Hepatocyte (in vitro differentiated cells): ENCODE data around the gene RARG. TPM values are rescaled to one million over a fixed set of nuclear protein-coding genes. Genes with fewer than 3 reads are reported as not detected.

Source experiments
- DNase-seq: peaks from one replicate; pipeline ENCODE4 v3.0.0-alpha.2; 2016; ENCODE audit warnings: low spot score
- H2AFZ ChIP-seq: fragments of 200-600 bp; sonication (generic); 2 replicates; pipeline ENCODE4 v1.6.0; 2016; ENCODE audit warnings: antibody characterized with exemption, mild to moderate bottlenecking
- H3K27ac ChIP-seq: fragments of 200-600 bp; sonication (generic); 2 replicates; pipeline ENCODE4 v1.5.1; 2016; ENCODE audit warnings: mild to moderate bottlenecking
- H3K27me3 ChIP-seq: fragments of 200-600 bp; sonication (generic); 2 replicates; pipeline ENCODE4 v1.6.1; 2016
- H3K36me3 ChIP-seq: fragments of 200-600 bp; sonication (generic); replicated peaks from 2 replicates; pipeline ENCODE4 v1.5.1; 2016; ENCODE audit warnings: low read depth; ENCODE audit not compliant: insufficient read depth
- H3K4me1 ChIP-seq: fragments of 200-600 bp; sonication (generic); 2 replicates; pipeline ENCODE4 v1.5.1; 2016; ENCODE audit warnings: mild to moderate bottlenecking, moderate library complexity; ENCODE audit not compliant: insufficient read depth
- H3K4me2 ChIP-seq: fragments of 200-600 bp; sonication (generic); 2 replicates; pipeline ENCODE4 v1.6.0; 2016
- H3K4me3 ChIP-seq: fragments of 200-600 bp; sonication (generic); 2 replicates; pipeline ENCODE4 v1.5.1; 2016; ENCODE audit warnings: mild to moderate bottlenecking
- H3K79me2 ChIP-seq: fragments of 200-600 bp; sonication (generic); 2 replicates; pipeline ENCODE4 v1.6.0; 2017; ENCODE audit warnings: mild to moderate bottlenecking
- H3K9me2 ChIP-seq: fragments of 200-600 bp; sonication (generic); replicated peaks from 2 replicates; pipeline ENCODE4 v1.6.0; 2017; ENCODE audit warnings: mild to moderate bottlenecking; ENCODE audit not compliant: insufficient read depth
- H3K9me3 ChIP-seq: fragments of 200-600 bp; sonication (generic); 2 replicates; pipeline ENCODE4 v1.5.1; 2016; ENCODE audit warnings: low read depth, mild to moderate bottlenecking
- H4K20me1 ChIP-seq: fragments of 200-600 bp; sonication (generic); 2 replicates; pipeline ENCODE4 v1.6.0; 2016; ENCODE audit warnings: mild to moderate bottlenecking; ENCODE audit not compliant: insufficient read depth, poor library complexity, severe bottlenecking
- EZH2 ChIP-seq: fragments of 200-600 bp; sonication (generic); IDR thresholded peaks from 2 replicates; pipeline ENCODE4 v1.6.1; 2016; ENCODE audit warnings: antibody characterized with exemption, mild to moderate bottlenecking, borderline replicate concordance
- EZH2phosphoT487 ChIP-seq: fragments of 200-600 bp; sonication (generic); IDR thresholded peaks from one replicate; pipeline ENCODE4 v1.6.1; 2018; ENCODE audit warnings: antibody characterized with exemption, mild to moderate bottlenecking, low read depth, moderate library complexity; ENCODE audit not compliant: unreplicated experiment, severe bottlenecking
- WGBS: methylation state at CpG from one replicate; pipeline ENCODE4 v1.1.6; 2016; ENCODE audit warnings: low lambda C conversion rate; ENCODE audit errors: missing lambda C conversion rate; 5-methylcytosine and 5-hydroxymethylcytosine counted together
- polyA plus RNA-seq: library from polyadenylated mRNA; unstranded; fragments of >200 nt; fragmentation: Nextera tagmentation; extraction: Ambion mirVana; gene quantifications from 2 replicates; pipeline ENCODE4 v1.2.1, GENCODE V29; 2016
- total RNA-seq: library from RNA; depleted of rRNA; stranded (reverse); fragments of >200 nt; gene quantifications from 2 replicates; pipeline ENCODE4 v1.2.3, GENCODE V29; 2014
- TF ChIP-seq, protein P1 (sequence below): fragments of 200-600 bp; sonication (generic); IDR thresholded peaks from 2 replicates; pipeline ENCODE4 v1.5.1; 2016; ENCODE audit warnings: antibody characterized with exemption, mild to moderate bottlenecking; ENCODE audit not compliant: poor library complexity

RARG gene
- total and polyA plus RNA-seq, 2 experiments from 2014 or later = 20.9 to 28.1 TPM

GRCh38 chr12:53196486-53196885 is 35.5 kb downstream of the RARG start:
- Histone ChIP-seq H3K9me2 (no peaks in the 10 kb centered on the region), H3K9me3 (no peaks in the 10 kb centered on the region), H3K4me1 (peaks cover 3% of the 10 kb centered on the region), H3K27ac (no peak overlapping the region), H2AFZ (no peak overlapping the region), H3K4me3 (no peak overlapping the region), H4K20me1 (no peaks in the 10 kb centered on the region), H3K4me2 (no peak overlapping the region), H3K27me3 (peaks cover 4% of the 10 kb centered on the region), H3K36me3 (no peaks in the 10 kb centered on the region), H3K79me2 (no peaks in the 10 kb centered on the region)
- 91% methylated on average over 14 of the region's 14 CpGs for WGBS
- DNase-seq = no peak
- TF ChIP-seq EZH2phosphoT487 (no peak), EZH2 (no peak)
- TF ChIP-seq, protein P1, sequence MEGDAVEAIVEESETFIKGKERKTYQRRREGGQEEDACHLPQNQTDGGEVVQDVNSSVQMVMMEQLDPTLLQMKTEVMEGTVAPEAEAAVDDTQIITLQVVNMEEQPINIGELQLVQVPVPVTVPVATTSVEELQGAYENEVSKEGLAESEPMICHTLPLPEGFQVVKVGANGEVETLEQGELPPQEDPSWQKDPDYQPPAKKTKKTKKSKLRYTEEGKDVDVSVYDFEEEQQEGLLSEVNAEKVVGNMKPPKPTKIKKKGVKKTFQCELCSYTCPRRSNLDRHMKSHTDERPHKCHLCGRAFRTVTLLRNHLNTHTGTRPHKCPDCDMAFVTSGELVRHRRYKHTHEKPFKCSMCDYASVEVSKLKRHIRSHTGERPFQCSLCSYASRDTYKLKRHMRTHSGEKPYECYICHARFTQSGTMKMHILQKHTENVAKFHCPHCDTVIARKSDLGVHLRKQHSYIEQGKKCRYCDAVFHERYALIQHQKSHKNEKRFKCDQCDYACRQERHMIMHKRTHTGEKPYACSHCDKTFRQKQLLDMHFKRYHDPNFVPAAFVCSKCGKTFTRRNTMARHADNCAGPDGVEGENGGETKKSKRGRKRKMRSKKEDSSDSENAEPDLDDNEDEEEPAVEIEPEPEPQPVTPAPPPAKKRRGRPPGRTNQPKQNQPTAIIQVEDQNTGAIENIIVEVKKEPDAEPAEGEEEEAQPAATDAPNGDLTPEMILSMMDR = no peak

DNA sequence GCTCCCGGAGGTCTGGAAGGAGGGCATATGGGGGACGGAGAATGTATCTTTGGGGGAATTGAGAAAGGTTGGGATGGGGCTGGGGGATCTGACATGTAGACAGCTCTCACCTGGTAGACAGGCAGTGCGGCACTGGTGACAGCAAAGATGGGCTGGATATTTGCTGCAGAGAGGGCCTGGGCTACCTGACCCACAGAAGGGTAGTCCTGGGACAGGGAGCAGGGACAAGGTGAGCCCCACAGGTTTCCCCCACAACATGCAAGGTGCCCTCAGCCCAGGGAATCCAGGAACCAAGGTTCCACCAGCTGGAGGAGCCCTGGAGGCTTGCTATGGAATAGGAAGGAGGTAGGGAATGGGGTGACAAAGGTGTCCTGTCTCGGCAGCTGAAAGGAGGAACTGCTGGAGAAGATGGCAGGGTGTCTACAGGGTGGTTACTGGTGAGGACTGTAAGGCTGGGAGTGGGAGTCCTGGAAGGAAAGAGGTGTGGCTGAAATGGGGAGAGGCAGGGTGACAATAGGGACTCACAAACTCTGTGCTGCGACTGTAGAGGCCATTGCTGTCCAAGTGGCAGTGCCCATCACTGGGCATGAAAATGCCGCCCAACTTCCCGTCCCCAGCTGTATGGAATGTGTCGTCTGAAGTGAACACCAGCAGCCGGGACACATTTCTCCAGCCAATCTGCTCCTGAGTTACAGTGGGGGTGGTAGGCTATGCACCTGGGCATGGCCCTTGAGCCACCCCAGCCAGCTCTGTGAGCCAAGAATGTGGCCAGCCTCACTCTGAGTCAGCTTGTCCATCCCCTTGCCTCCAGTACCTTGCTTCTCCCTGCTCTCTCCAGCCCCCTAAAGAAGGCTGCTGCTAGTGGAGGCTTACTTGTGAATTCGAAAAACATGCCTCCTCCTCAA is 36.2 kb downstream of the RARG start:
- H3K4me2 ChIP-seq = no peak overlapping the region
- TF ChIP-seq EZH2phosphoT487 (no peak), EZH2 (no peak)
- TF ChIP-seq, protein P1 = no peak
- H4K20me1 ChIP-seq = no peaks in the 10 kb centered on the region
- no peaks in the 10 kb centered on the region for H3K79me2 ChIP-seq
- no peak overlapping the region for H3K27ac ChIP-seq
- 94% methylated on average over 10 of the region's 10 CpGs for WGBS
- DNase-seq = no peak
- H3K36me3 ChIP-seq = no peaks in the 10 kb centered on the region
- H3K27me3 ChIP-seq = peaks cover 4% of the 10 kb centered on the region
- H3K9me2 ChIP-seq = no peaks in the 10 kb centered on the region
- no peak overlapping the region for H2AFZ ChIP-seq
- no peak overlapping the region for H3K4me3 ChIP-seq
- peaks cover 3% of the 10 kb centered on the region for H3K4me1 ChIP-seq
- no peaks in the 10 kb centered on the region for H3K9me3 ChIP-seq

GRCh38 chr12:53194973-53195372 is 37.0 kb downstream of the RARG start:
- Histone ChIP-seq H3K9me3 (no peaks in the 10 kb centered on the region), H3K36me3 (no peaks in the 10 kb centered on the region), H3K27me3 (peaks cover 4% of the 10 kb centered on the region), H2AFZ (no peak overlapping the region), H3K4me2 (no peak overlapping the region), H3K27ac (no peak overlapping the region), H3K79me2 (no peaks in the 10 kb centered on the region), H3K4me1 (peaks cover 3% of the 10 kb centered on the region), H3K9me2 (no peaks in the 10 kb centered on the region), H4K20me1 (no peaks in the 10 kb centered on the region), H3K4me3 (no peak overlapping the region)
- TF ChIP-seq, protein P1 = no peak
- TF ChIP-seq EZH2 (no peak), EZH2phosphoT487 (no peak)
- no peak for DNase-seq
- 87% methylated on average over 1 of the region's 1 CpG for WGBS
